Transverse colon (tissue), 1 donor: ENCODE data around the gene BACH2.

ENCODE experiments used
- EP300 ChIP-seq: sonication (generic); formaldehyde crosslinking; IDR thresholded peaks from one replicate; pipeline ENCODE4 v1.6.1; 2017; ENCODE audit warnings: antibody characterized with exemption, low read depth
- POLR2A ChIP-seq: fragments of 450-650 bp; IDR thresholded peaks from one replicate; pipeline ENCODE4 v1.6.1; 2016; ENCODE audit warnings: antibody characterized with exemption, mild to moderate bottlenecking, moderate library complexity

GRCh38 chr6:90195094-90195829 lies 101.4 kb downstream of the BACH2 start:
- TF ChIP-seq EP300 (no peak), POLR2A (no peak)
